Caco-2 (cell line): ENCODE data around the gene DLG2. TPM values are rescaled to one million over a fixed set of nuclear protein-coding genes. Genes with fewer than 3 reads are reported as not detected.
"Not testable (repeated sequence)": the region's sequence is repeated elsewhere in the genome, so short reads cannot be mapped to it uniquely, and the experiment has no call there.

Source experiments
- BruUV-seq: library from RNA; stranded (reverse); fragments of 400-500 nt; replicated peaks from 2 replicates; lab custom pipeline; 2021; lab: Mats Ljungman, UMichigan
- CTCF ChIA-PET: fragments of 300-600 bp; sonication (Branson Sonifier 250); formaldehyde crosslinking; loops from one replicate; lab custom pipeline; 2022; ENCODE audit warnings: antibody characterized with exemption; lab: Charles Lee
- POLR2A ChIA-PET: fragments of 300-600 bp; sonication (Branson Sonifier 250); formaldehyde crosslinking; loops from one replicate; lab custom pipeline; 2022; ENCODE audit warnings: antibody characterized with exemption; lab: Charles Lee
- DNase-seq, 2 experiments: peaks; one replicate each; pipeline versions ENCODE4 v3.0.0 to v3.0.0-alpha.2; 2020 to 2022
- H3K27me3 ChIP-seq: replicated peaks from 2 replicates; pipeline ENCODE4 v1.6.0; 2011; ENCODE audit warnings: low read length; ENCODE audit not compliant: control insufficient read depth, insufficient read depth
- H3K36me3 ChIP-seq: 2 replicates; pipeline ENCODE4 v1.5.1; 2011; ENCODE audit warnings: low read length; ENCODE audit not compliant: control insufficient read depth, insufficient read depth
- H3K4me1 ChIP-seq: fragments of 250-450 bp; sonication (Bioruptor Pico); 2 replicates; pipeline ENCODE4 v1.5.1; 2020; ENCODE audit warnings: mild to moderate bottlenecking
- H3K4me3 ChIP-seq: 2 replicates; pipeline ENCODE4 v1.5.1; 2011; ENCODE audit warnings: low read depth, mild to moderate bottlenecking, control low read depth, low read length
- H3K9me3 ChIP-seq: fragments of 250-450 bp; sonication (Bioruptor Pico); 2 replicates; pipeline ENCODE4 v1.5.1; 2020; ENCODE audit warnings: mild to moderate bottlenecking, moderate library complexity
- H3K27ac Mint-ChIP-seq: one replicate; pipeline ENCODE4 v1.8.0; 2022; ENCODE audit warnings: mixed read lengths; ENCODE audit not compliant: unreplicated experiment
- H3K27me3 Mint-ChIP-seq: one replicate; pipeline ENCODE4 v1.8.0; 2022; ENCODE audit warnings: mixed read lengths; ENCODE audit not compliant: insufficient read depth, unreplicated experiment
- H3K36me3 Mint-ChIP-seq: one replicate; pipeline ENCODE4 v1.8.0; 2022; ENCODE audit warnings: mild to moderate bottlenecking, mixed read lengths; ENCODE audit not compliant: insufficient read depth, unreplicated experiment
- H3K4me1 Mint-ChIP-seq: one replicate; pipeline ENCODE4 v1.8.0; 2022; ENCODE audit warnings: low read depth, mixed read lengths; ENCODE audit not compliant: unreplicated experiment
- H3K4me3 Mint-ChIP-seq: one replicate; pipeline ENCODE4 v1.8.0; 2022; ENCODE audit warnings: mild to moderate bottlenecking, moderate library complexity, mixed read lengths; ENCODE audit not compliant: unreplicated experiment
- H3K9me3 Mint-ChIP-seq: one replicate; pipeline ENCODE4 v1.8.0; 2022; ENCODE audit warnings: mixed read lengths; ENCODE audit not compliant: unreplicated experiment
- CTCF ChIP-seq, 2 experiments: fragments of 200-600 bp in 1 of 2; IDR thresholded peaks; 1 replicate in 1 of 2; 2 replicates in 1 of 2; pipeline versions ENCODE4 v1.5.1 to v1.8.0; 2011 to 2022; ENCODE audit warnings: antibody characterized with exemption in 1 of 2, control low read depth in 1 of 2, inconsistent platforms in 1 of 2, low read depth in 1 of 2, low read length in 1 of 2, mild to moderate bottlenecking in 1 of 2, moderate library complexity in 1 of 2; ENCODE audit not compliant: insufficient read depth in 1 of 2, severe bottlenecking in 1 of 2, unreplicated experiment in 1 of 2
- intact Hi-C: fragments of 100-400 bp; cut with micrococcal nuclease; formaldehyde crosslinking; loops from one replicate; pipeline ENCODE4 v1.10.0; 2022; ENCODE audit not compliant: unreplicated experiment
- total RNA-seq: library from RNA; stranded (reverse); gene quantifications from 2 replicates; pipeline ENCODE4 v1.2.3, GENCODE V29; 2022

Gene DLG2
- total RNA-seq, 1 experiment from 2014 or later, result 21.6 TPM

DNA sequence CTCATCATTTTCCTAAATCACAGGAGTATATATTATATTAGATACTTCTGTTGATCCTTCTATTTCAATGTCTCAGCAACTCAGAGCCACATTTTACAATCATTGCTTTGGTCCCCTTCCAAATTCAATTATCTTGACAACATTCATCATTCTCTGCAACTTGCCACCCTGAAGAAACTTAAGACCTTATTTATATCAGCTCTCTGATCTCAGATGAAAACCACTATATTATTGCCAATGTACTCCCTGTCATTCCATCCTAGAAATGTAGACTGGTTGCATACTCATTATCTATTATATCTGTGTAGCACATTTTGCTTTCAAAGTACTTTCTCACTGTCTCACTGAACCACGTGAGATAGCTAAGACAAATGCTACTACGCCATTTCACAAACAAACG is 379.3 kb downstream of the DLG2 start:
- H3K27me3 ChIP-seq, result no peaks in the 10 kb centered on the region
- H3K36me3 ChIP-seq, result no peaks in the 10 kb centered on the region
- ChIA-PET POLR2A (no interaction called here), CTCF (no interaction called here)
- intact Hi-C loops, result loop anchor here (5.0 kb wide), 1 partner anchor 170 kb away; no protein-coding TSS in a partner anchor
- no peaks in the 10 kb centered on the region for H3K9me3 ChIP-seq
- Mint-ChIP-seq H3K9me3 (no peaks in the 10 kb centered on the region), H3K27ac (no peak overlapping the region), H3K4me1 (no peaks in the 10 kb centered on the region), H3K27me3 (no peaks in the 10 kb centered on the region), H3K36me3 (no peaks in the 10 kb centered on the region), H3K4me3 (no peak overlapping the region)
- H3K4me1 ChIP-seq, result no peaks in the 10 kb centered on the region
- BruUV-seq, result no TSS peak
- DNase-seq, result no peak
- no peak for TF ChIP-seq CTCF (IDR thresholded peaks at IDR 0.05; ENCODE audit: insufficient read depth in 1 of 2, low read depth in 1 of 2, low read length in 1 of 2, severe bottlenecking in 1 of 2, unreplicated experiment in 1 of 2)
- no peak overlapping the region for H3K4me3 ChIP-seq

GRCh38 chr11:85238906-85239305 is 388.2 kb downstream of the DLG2 start:
- no peaks in the 10 kb centered on the region for H3K36me3 ChIP-seq
- POLR2A ChIA-PET, result no interaction called here
- Mint-ChIP-seq H3K27me3 (peaks cover 3% of the 10 kb centered on the region), H3K4me3 (no peak overlapping the region), H3K4me1 (no peaks in the 10 kb centered on the region), H3K27ac (no peak overlapping the region), H3K36me3 (no peaks in the 10 kb centered on the region), H3K9me3 (no peaks in the 10 kb centered on the region)
- no peak overlapping the region for H3K4me3 ChIP-seq
- no peak for DNase-seq
- CTCF ChIA-PET, result no interaction called here
- 0 out of 2 replicates have a peak, but pooled peaks cover 4% of the 10 kb centered on the region for H3K9me3 ChIP-seq
- no peaks in the 10 kb centered on the region; the same call in 1 of the 2 replicates for H3K4me1 ChIP-seq
- intact Hi-C loops, result no loop called here
- no peaks in the 10 kb centered on the region for H3K27me3 ChIP-seq
- no TSS peak for BruUV-seq
- no peak for TF ChIP-seq CTCF (IDR thresholded peaks at IDR 0.05; ENCODE audit: insufficient read depth in 1 of 2, low read depth in 1 of 2, low read length in 1 of 2, severe bottlenecking in 1 of 2, unreplicated experiment in 1 of 2)

- intact Hi-C loops, CTCF ChIA-PET: not testable (repeated sequence)
Observed at GRCh38 chr11:85238038-85238437, 389.1 kb downstream of the DLG2 start.

GRCh38 chr11:85236211-85236610 is 390.9 kb downstream of the DLG2 start:
- Mint-ChIP-seq H3K27ac (no peak overlapping the region), H3K36me3 (no peaks in the 10 kb centered on the region), H3K9me3 (no peaks in the 10 kb centered on the region), H3K27me3 (peaks cover 3% of the 10 kb centered on the region), H3K4me3 (no peak overlapping the region), H3K4me1 (no peaks in the 10 kb centered on the region)
- Histone ChIP-seq H3K36me3 (no peaks in the 10 kb centered on the region), H3K27me3 (no peaks in the 10 kb centered on the region), H3K4me1 (no peaks in the 10 kb centered on the region; the same call in 1 of the 2 replicates), H3K9me3 (0 out of 2 replicates have a peak, but pooled peaks cover 7% of the 10 kb centered on the region), H3K4me3 (no peak overlapping the region)
- intact Hi-C loops, result no loop called here
- DNase-seq, result no peak
- BruUV-seq, result no TSS peak
- ChIA-PET CTCF (no interaction called here), POLR2A (no interaction called here)
- TF ChIP-seq CTCF (IDR thresholded peaks at IDR 0.05; ENCODE audit: insufficient read depth in 1 of 2, low read depth in 1 of 2, low read length in 1 of 2, severe bottlenecking in 1 of 2, unreplicated experiment in 1 of 2), result no peak

More at GRCh38 chr11:85238038-85238437, 389.1 kb downstream of the DLG2 start:
- H3K4me3 ChIP-seq, H3K27ac Mint-ChIP-seq, H3K27me3 ChIP-seq, H3K36me3 Mint-ChIP-seq, H3K4me1 Mint-ChIP-seq, H3K27me3 Mint-ChIP-seq, H3K9me3 Mint-ChIP-seq, BruUV-seq, DNase-seq, H3K9me3 ChIP-seq, H3K36me3 ChIP-seq, H3K4me1 ChIP-seq, POLR2A ChIA-PET, H3K4me3 Mint-ChIP-seq: not testable (repeated sequence)
